Measurements from ENCODE around the gene BARHL1. TPM values are rescaled to one million over a fixed set of nuclear protein-coding genes. Genes with fewer than 3 reads are reported as not detected.

Gene BARHL1
- total and polyA plus RNA-seq, 2 of the 13 experiments (the other 11 are each of a cell fraction or from before 2014, with no cell fraction given), result not detected

DNA sequence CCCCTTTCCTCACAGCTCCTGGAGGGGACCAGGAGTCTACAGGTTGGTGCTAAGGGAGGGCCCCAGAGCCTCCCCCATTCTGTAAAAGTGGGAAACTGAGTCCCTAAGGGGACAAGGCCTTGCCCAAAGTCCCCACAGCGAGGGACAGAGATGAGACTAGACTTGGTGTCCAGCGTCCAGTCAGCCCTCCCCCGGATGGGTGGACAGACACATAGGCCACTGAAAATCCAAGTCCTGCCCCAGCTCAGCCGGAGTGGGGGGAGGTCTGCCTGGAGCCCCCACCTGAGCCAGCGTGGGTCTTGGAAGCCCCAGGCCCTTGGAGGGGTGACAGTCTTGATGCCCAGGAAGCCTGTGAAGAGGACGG, 5.2 kb downstream of the BARHL1 start (continued):
- TF ChIP-seq RARA (CRISPR knock-in tag; IDR thresholded peaks at IDR 0.05) (no peak), ZSCAN20 (CRISPR knock-in tag; IDR thresholded peaks at IDR 0.05; ENCODE audit: borderline replicate concordance) (no peak), ZNF101 (CRISPR knock-in tag; IDR thresholded peaks at IDR 0.05; ENCODE audit: borderline replicate concordance, low read depth) (no peak), ZNF3 (CRISPR knock-in tag; IDR thresholded peaks at IDR 0.05) (no peak), ZNF570 (CRISPR knock-in tag; IDR thresholded peaks at IDR 0.05; ENCODE audit: borderline replicate concordance) (no peak)
- TF ChIP-seq, protein P1, sequence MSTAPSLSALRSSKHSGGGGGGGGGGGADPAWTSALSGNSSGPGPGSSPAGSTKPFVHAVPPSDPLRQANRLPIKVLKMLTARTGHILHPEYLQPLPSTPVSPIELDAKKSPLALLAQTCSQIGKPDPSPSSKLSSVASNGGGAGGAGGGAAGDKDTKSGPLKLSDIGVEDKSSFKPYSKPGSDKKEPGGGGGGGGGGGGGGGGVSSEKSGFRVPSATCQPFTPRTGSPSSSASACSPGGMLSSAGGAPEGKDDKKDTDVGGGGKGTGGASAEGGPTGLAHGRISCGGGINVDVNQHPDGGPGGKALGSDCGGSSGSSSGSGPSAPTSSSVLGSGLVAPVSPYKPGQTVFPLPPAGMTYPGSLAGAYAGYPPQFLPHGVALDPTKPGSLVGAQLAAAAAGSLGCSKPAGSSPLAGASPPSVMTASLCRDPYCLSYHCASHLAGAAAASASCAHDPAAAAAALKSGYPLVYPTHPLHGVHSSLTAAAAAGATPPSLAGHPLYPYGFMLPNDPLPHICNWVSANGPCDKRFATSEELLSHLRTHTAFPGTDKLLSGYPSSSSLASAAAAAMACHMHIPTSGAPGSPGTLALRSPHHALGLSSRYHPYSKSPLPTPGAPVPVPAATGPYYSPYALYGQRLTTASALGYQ (CRISPR knock-in tag; IDR thresholded peaks at IDR 0.05), result no peak

DNA sequence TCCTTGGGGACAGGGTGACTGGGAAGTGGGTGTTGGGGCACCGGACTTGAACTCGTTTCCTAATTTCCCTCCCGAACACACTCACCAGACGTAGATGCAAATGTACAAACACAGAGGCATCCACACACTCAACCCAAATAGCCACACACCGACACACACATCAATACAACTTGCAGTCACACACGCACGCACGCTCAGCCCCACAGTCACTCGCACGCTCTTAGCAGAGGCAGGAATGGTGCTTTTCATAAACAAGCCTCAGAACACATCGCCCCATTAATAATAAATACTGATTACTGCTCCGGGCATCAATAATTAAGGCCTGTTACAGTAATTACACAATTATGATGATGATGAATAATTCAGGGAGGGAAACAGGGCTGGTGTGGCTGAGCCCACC, 5.7 kb downstream of the BARHL1 start:
- DNase-seq (ENCODE audit: low spot score), result no peak
- H3K9me3 ChIP-seq (ENCODE audit: low read length), result no peaks in the 10 kb centered on the region
- BruUV-seq (replicated peaks), result no TSS peak
- H3K4me3 ChIP-seq (replicated peaks in 1 of 3; ENCODE audit: insufficient read depth in 1 of 3, low read depth in 2 of 3, low read length in 3 of 3), result no peak overlapping the region
- WGBS (ENCODE audit: low lambda C conversion rate), result 78% methylated on average over 12 of the region's 12 CpGs
- no peak overlapping the region for H2AFZ ChIP-seq (ENCODE audit: low read length)
- in situ Hi-C loops (cut with HindIII; ENCODE audit: extremely low pct_ligation_motif_present, low pct_unique_long_range_greater_than_20kb), result no loop called here
- H3K79me2 ChIP-seq (ENCODE audit: insufficient read depth, low read length), result no peaks in the 10 kb centered on the region
- peaks cover 9 to 70% of the 10 kb centered on the region in 2 experiments for H3K27me3 ChIP-seq (ENCODE audit: control insufficient read depth in 1 of 2, insufficient read depth in 2 of 2, low read length in 2 of 2)
- no peak for FAIRE-seq
- ChIA-PET CTCF (ENCODE audit: low intra/inter-chr PET ratio, low total read pairs) (no interaction called here), POLR2A (interaction anchor here (0.5 kb wide), 1 partner anchor 52 kb away, joined by 3 read pairs; no protein-coding TSS in a partner anchor)
- peaks cover 5% of the 10 kb centered on the region; the same call in 1 of the 2 replicates for H4K20me1 ChIP-seq (ENCODE audit: insufficient read depth, low read length)
- H3K27ac ChIP-seq (ENCODE audit: extremely low read length, insufficient read depth, low read length), result no peak overlapping the region
- no peak overlapping the region for H3K9ac ChIP-seq (ENCODE audit: insufficient read depth, low read depth, low read length)
- no peaks in the 10 kb centered on the region for H3K36me3 ChIP-seq (replicated peaks in 1 of 2; ENCODE audit: control insufficient read depth in 1 of 2, insufficient read depth in 2 of 2, low read length in 2 of 2)
- TF ChIP-seq ZNF333 (CRISPR knock-in tag; IDR thresholded peaks at IDR 0.05; ENCODE audit: borderline replicate concordance) (no peak), ZNF547 (CRISPR knock-in tag; IDR thresholded peaks at IDR 0.05) (no peak), JUN (CRISPR knock-in tag; IDR thresholded peaks at IDR 0.05) (no peak), ZNF138 (CRISPR knock-in tag; IDR thresholded peaks at IDR 0.05; ENCODE audit: low read depth) (no peak), HOXD1 (CRISPR knock-in tag; IDR thresholded peaks at IDR 0.05) (no peak), MEF2D (CRISPR knock-in tag; IDR thresholded peaks at IDR 0.05) (no peak), SOX6 (IDR thresholded peaks at IDR 0.05) (no peak), SOX6 (CRISPR knock-in tag; IDR thresholded peaks at IDR 0.05) (no peak)
- TF ChIP-seq, protein P2, sequence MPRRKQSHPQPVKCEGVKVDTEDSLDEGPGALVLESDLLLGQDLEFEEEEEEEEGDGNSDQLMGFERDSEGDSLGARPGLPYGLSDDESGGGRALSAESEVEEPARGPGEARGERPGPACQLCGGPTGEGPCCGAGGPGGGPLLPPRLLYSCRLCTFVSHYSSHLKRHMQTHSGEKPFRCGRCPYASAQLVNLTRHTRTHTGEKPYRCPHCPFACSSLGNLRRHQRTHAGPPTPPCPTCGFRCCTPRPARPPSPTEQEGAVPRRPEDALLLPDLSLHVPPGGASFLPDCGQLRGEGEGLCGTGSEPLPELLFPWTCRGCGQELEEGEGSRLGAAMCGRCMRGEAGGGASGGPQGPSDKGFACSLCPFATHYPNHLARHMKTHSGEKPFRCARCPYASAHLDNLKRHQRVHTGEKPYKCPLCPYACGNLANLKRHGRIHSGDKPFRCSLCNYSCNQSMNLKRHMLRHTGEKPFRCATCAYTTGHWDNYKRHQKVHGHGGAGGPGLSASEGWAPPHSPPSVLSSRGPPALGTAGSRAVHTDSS (CRISPR knock-in tag; conservative IDR thresholded peaks at IDR 0.05), result no peak
- intact Hi-C loops (cut with micrococcal nuclease; ENCODE audit: unreplicated experiment), result no loop called here
- no peak overlapping the region for H3K4me2 ChIP-seq (ENCODE audit: low read depth, low read length)
- no peaks in the 10 kb centered on the region for H3K4me1 ChIP-seq (ENCODE audit: insufficient read depth, low read length)
- ATAC-seq, result no peak

Data from HepG2 (cell line).